ENCODE results near the gene PRSS8. TPM values are rescaled to one million over a fixed set of nuclear protein-coding genes. Genes with fewer than 3 reads are reported as not detected.

PRSS8 gene
- total and polyA plus RNA-seq, 2 donors (not counting 3 experiments of a cell fraction or from before 2014, with no cell fraction given), result 0.12 TPM; not detected in 1

GRCh38 chr16:31085411-31085810, 50.1 kb downstream of the PRSS8 start:
- H3K27ac ChIP-seq (ENCODE audit: insufficient read depth, low read depth, low read length), result no peak overlapping the region
- no peaks in the 10 kb centered on the region for H3K9me3 ChIP-seq (replicated peaks; ENCODE audit: control insufficient read depth, insufficient read depth, low read length)
- no peak overlapping the region for H2AFZ ChIP-seq (ENCODE audit: low read depth, low read length)
- TF ChIP-seq MAX (IDR thresholded peaks at IDR 0.05; ENCODE audit: insufficient read depth, insufficient read length) (no peak), FOS (IDR thresholded peaks at IDR 0.05; ENCODE audit: borderline replicate concordance, insufficient read depth, low read length) (no peak), EZH2 (IDR thresholded peaks at IDR 0.05; ENCODE audit: borderline replicate concordance, low read depth, low read length, severe bottlenecking) (no peak), POLR2A (IDR thresholded peaks at IDR 0.05; ENCODE audit: low read depth, low read length) (no peak), JUN (IDR thresholded peaks at IDR 0.05; ENCODE audit: borderline replicate concordance, insufficient read depth, insufficient read length, low read depth) (no peak), GATA2 (IDR thresholded peaks at IDR 0.05; ENCODE audit: insufficient read depth, insufficient read length, low read depth, low read length) (no peak), MYC (IDR thresholded peaks at IDR 0.05; ENCODE audit: low read depth, low read length) (no peak)
- no peaks in the 10 kb centered on the region for H4K20me1 ChIP-seq (replicated peaks; ENCODE audit: control insufficient read depth, extremely low read depth, insufficient read depth, low read length)
- peaks cover 0 to 17% of the 10 kb centered on the region in 2 experiments for H3K36me3 ChIP-seq (ENCODE audit: control insufficient read depth in 2 of 2, extremely low read depth in 1 of 2, insufficient read depth in 2 of 2, low read length in 2 of 2)
- intact Hi-C loops (cut with micrococcal nuclease), result no loop called here
- no peak overlapping the region for H3K4me2 ChIP-seq (ENCODE audit: insufficient read depth, low read length)
- no peaks in the 10 kb centered on the region for H3K79me2 ChIP-seq (ENCODE audit: control insufficient read depth, insufficient read depth, low read length)
- H3K4me1 ChIP-seq (ENCODE audit: control insufficient read depth, extremely low read depth, insufficient read depth, low read length), result no peaks in the 10 kb centered on the region
- no peak overlapping the region for H3K9ac ChIP-seq (replicated peaks; ENCODE audit: extremely low read depth, insufficient read depth, low read length)
- H3K27me3 ChIP-seq (ENCODE audit: control insufficient read depth in 2 of 2, insufficient read depth in 2 of 2, low read length in 2 of 2), result no peaks in the 10 kb centered on the region
- ChIA-PET POLR2A (interaction anchor here (1.2 kb wide), 1 partner anchor 17 kb away, joined by 3 read pairs; no protein-coding TSS in a partner anchor), CTCF (interaction anchor here (1.0 to 1.8 kb wide), 3 partner anchors 11 to 101 kb away, joined by 3 to 5 read pairs (median 3); partner anchors contain the start of genes HSD3B7, ZNF646 and ZNF668)
- BruUV-seq (replicated peaks), result no TSS peak
- H3K9me1 ChIP-seq (replicated peaks; ENCODE audit: control insufficient read depth, extremely low read depth, insufficient read depth, low read length), result no peaks in the 10 kb centered on the region
- FAIRE-seq (no peak), DNase-seq (ENCODE audit: low read depth, low spot score) (no peak)
- dilution Hi-C loops (cut with MboI; ENCODE audit: extremely low pct_ligation_motif_present, low sequenced_read_pairs), result no loop called here
- no peak overlapping the region for H3K4me3 ChIP-seq (replicated peaks in 1 of 3; ENCODE audit: insufficient read depth in 1 of 3, low read depth in 1 of 3, low read length in 3 of 3)

Measured in endothelial cell of umbilical vein (primary cell).